Smooth muscle cell (in vitro differentiated cells): ENCODE measurements around the gene GAS2L2. TPM values are rescaled to one million over a fixed set of nuclear protein-coding genes. Genes with fewer than 3 reads are reported as not detected.
A peak's percentile ranks its signal among the peaks of the same experiment; 100 is the strongest.
"Not testable (repeated sequence)": the region's sequence is repeated elsewhere in the genome, so short reads cannot be mapped to it uniquely, and the experiment has no call there.

Source experiments
- DNase-seq: peaks from one replicate; lab custom pipeline; 2025; ENCODE audit not compliant: unreplicated experiment; lab: John Stamatoyannopoulos, UW
- H2AFZ ChIP-seq: fragments of 200-600 bp; sonication (generic); 2 replicates; pipeline ENCODE4 v1.6.0; 2016; ENCODE audit warnings: antibody characterized with exemption, low read depth, mild to moderate bottlenecking
- H3F3A ChIP-seq: fragments of 200-600 bp; sonication (generic); 2 replicates; pipeline ENCODE4 v1.6.0; 2017; ENCODE audit warnings: antibody characterized with exemption, low read depth
- H3K27ac ChIP-seq: fragments of 200-600 bp; sonication (generic); 2 replicates; pipeline ENCODE4 v1.5.1; 2016; ENCODE audit warnings: low read depth, mild to moderate bottlenecking
- H3K27me3 ChIP-seq: fragments of 200-600 bp; sonication (generic); 2 replicates; pipeline ENCODE4 v1.6.1; 2016; ENCODE audit warnings: low read depth, mild to moderate bottlenecking
- H3K36me3 ChIP-seq: fragments of 200-600 bp; sonication (generic); 2 replicates; pipeline ENCODE4 v1.5.1; 2016; ENCODE audit warnings: low read depth
- H3K4me1 ChIP-seq: fragments of 200-600 bp; sonication (generic); 2 replicates; pipeline ENCODE4 v1.5.1; 2016; ENCODE audit warnings: low read depth
- H3K4me2 ChIP-seq: fragments of 200-600 bp; sonication (generic); 2 replicates; pipeline ENCODE4 v1.6.0; 2016; ENCODE audit warnings: mild to moderate bottlenecking
- H3K4me3 ChIP-seq: fragments of 200-600 bp; sonication (generic); 2 replicates; pipeline ENCODE4 v1.5.1; 2016; ENCODE audit warnings: mild to moderate bottlenecking
- H3K79me2 ChIP-seq: fragments of 200-600 bp; sonication (generic); 2 replicates; pipeline ENCODE4 v1.6.0; 2016; ENCODE audit warnings: low read depth, mild to moderate bottlenecking
- H3K9ac ChIP-seq: fragments of 200-600 bp; sonication (generic); 2 replicates; pipeline ENCODE4 v1.6.0; 2016; ENCODE audit warnings: low read depth
- H3K9me3 ChIP-seq: fragments of 200-600 bp; sonication (generic); replicated peaks from 2 replicates; pipeline ENCODE4 v1.5.1; 2016; ENCODE audit warnings: low read depth
- H4K20me1 ChIP-seq: fragments of 200-600 bp; sonication (generic); 2 replicates; pipeline ENCODE4 v1.6.0; 2016; ENCODE audit warnings: low read depth
- CTCF ChIP-seq: fragments of 200-600 bp; sonication (generic); IDR thresholded peaks from 2 replicates; pipeline ENCODE4 v1.5.1; 2017; ENCODE audit warnings: borderline replicate concordance, mild to moderate bottlenecking, antibody characterized with exemption; ENCODE audit not compliant: insufficient read depth, poor library complexity, severe bottlenecking
- WGBS: methylation state at CpG from one replicate; pipeline ENCODE4 v1.1.7; 2016; ENCODE audit warnings: low lambda C conversion rate; 5-methylcytosine and 5-hydroxymethylcytosine counted together
- polyA plus RNA-seq: library from polyadenylated mRNA; unstranded; fragments of >200 nt; fragmentation: Nextera tagmentation; extraction: Ambion mirVana; gene quantifications from 2 replicates; pipeline ENCODE4 v1.2.1, GENCODE V29; 2016
- total RNA-seq: library from RNA; depleted of rRNA; stranded (reverse); fragments of >200 nt; gene quantifications from 2 replicates; pipeline ENCODE4 v1.2.3, GENCODE V29; 2014

Gene GAS2L2
- total and polyA plus RNA-seq, 2 experiments from 2014 or later = not detected

- no peaks in the 10 kb centered on the region for H3K79me2 ChIP-seq
- H3K4me1 ChIP-seq = no peaks in the 10 kb centered on the region
- H3K4me2 ChIP-seq = no peak overlapping the region
- peaks cover 16% of the 10 kb centered on the region for H3K27me3 ChIP-seq
- no peak overlapping the region for H2AFZ ChIP-seq
- H4K20me1 ChIP-seq = no peaks in the 10 kb centered on the region
- no peaks in the 10 kb centered on the region for H3K36me3 ChIP-seq
- H3K27ac ChIP-seq = no peak overlapping the region
- H3K4me3 ChIP-seq = no peak overlapping the region
- H3K9ac ChIP-seq = no peak overlapping the region
- H3F3A ChIP-seq = no peaks in the 10 kb centered on the region
- no peak for TF ChIP-seq CTCF
- no peaks in the 10 kb centered on the region for H3K9me3 ChIP-seq
- DNase-seq = no peak
- WGBS = 92% methylated on average over 16 of the region's 16 CpGs
These were observed 568 bp downstream of the GAS2L2 start for GRCh38 chr17:35752471-35752870.

GRCh38 chr17:35751541-35751940, 1.5 kb downstream of the GAS2L2 start:
- H3K4me1 ChIP-seq, DNase-seq, H2AFZ ChIP-seq, H4K20me1 ChIP-seq, H3F3A ChIP-seq, H3K79me2 ChIP-seq, H3K27ac ChIP-seq, H3K4me3 ChIP-seq, H3K9ac ChIP-seq, H3K4me2 ChIP-seq, H3K36me3 ChIP-seq, H3K9me3 ChIP-seq: not testable (repeated sequence)
- WGBS = 92% methylated on average over 4 of the region's 4 CpGs
- peaks cover 16% of the 10 kb centered on the region for H3K27me3 ChIP-seq

- H3K9me3 ChIP-seq = no peaks in the 10 kb centered on the region
- DNase-seq = no peak
- H3F3A ChIP-seq = no peaks in the 10 kb centered on the region
- TF ChIP-seq CTCF = no peak
- 85% methylated on average over 10 of the region's 10 CpGs for WGBS
- no peaks in the 10 kb centered on the region for H3K36me3 ChIP-seq
- no peaks in the 10 kb centered on the region for H3K79me2 ChIP-seq
- no peak overlapping the region for H3K4me3 ChIP-seq
- peak overlapping the region; percentile 73 for H3K4me2 ChIP-seq
- H2AFZ ChIP-seq = no peak overlapping the region
- H4K20me1 ChIP-seq = no peaks in the 10 kb centered on the region
- H3K27me3 ChIP-seq = peaks cover 16% of the 10 kb centered on the region
- no peaks in the 10 kb centered on the region for H3K4me1 ChIP-seq
- H3K9ac ChIP-seq = no peak overlapping the region
- no peak overlapping the region for H3K27ac ChIP-seq
These were observed 2.3 kb downstream of the GAS2L2 start for GRCh38 chr17:35750526-35751395.

GRCh38 chr17:35749560-35750412, 3.3 kb downstream of the GAS2L2 start:
- peak overlapping the region; percentile 73 for H3K4me2 ChIP-seq
- H3K27me3 ChIP-seq = peaks cover 16% of the 10 kb centered on the region
- no peaks in the 10 kb centered on the region for H3K9me3 ChIP-seq
- H3K79me2 ChIP-seq = no peaks in the 10 kb centered on the region
- H3K4me1 ChIP-seq = no peaks in the 10 kb centered on the region
- DNase-seq = no peak
- H3K4me3 ChIP-seq = peak overlapping the region; percentile 24
- no peak overlapping the region for H2AFZ ChIP-seq
- no peaks in the 10 kb centered on the region for H4K20me1 ChIP-seq
- no peaks in the 10 kb centered on the region for H3F3A ChIP-seq
- H3K27ac ChIP-seq = no peak overlapping the region
- H3K9ac ChIP-seq = no peak overlapping the region
- no peaks in the 10 kb centered on the region for H3K36me3 ChIP-seq
- TF ChIP-seq CTCF = no peak
- 21% methylated on average over 27 of the region's 35 CpGs for whole genome bisulfite sequencing
